Inferior parietal cortex (tissue), 1 donor: Measurements from ENCODE around the gene CHPF.
A peak's percentile ranks its signal among the peaks of the same experiment; 100 is the strongest.

Experiments
- DNase-seq: peaks from one replicate; pipeline ENCODE4 v3.0.0-alpha.2; 2016; ENCODE audit errors: extremely low spot score

The CHPF gene, protein sequence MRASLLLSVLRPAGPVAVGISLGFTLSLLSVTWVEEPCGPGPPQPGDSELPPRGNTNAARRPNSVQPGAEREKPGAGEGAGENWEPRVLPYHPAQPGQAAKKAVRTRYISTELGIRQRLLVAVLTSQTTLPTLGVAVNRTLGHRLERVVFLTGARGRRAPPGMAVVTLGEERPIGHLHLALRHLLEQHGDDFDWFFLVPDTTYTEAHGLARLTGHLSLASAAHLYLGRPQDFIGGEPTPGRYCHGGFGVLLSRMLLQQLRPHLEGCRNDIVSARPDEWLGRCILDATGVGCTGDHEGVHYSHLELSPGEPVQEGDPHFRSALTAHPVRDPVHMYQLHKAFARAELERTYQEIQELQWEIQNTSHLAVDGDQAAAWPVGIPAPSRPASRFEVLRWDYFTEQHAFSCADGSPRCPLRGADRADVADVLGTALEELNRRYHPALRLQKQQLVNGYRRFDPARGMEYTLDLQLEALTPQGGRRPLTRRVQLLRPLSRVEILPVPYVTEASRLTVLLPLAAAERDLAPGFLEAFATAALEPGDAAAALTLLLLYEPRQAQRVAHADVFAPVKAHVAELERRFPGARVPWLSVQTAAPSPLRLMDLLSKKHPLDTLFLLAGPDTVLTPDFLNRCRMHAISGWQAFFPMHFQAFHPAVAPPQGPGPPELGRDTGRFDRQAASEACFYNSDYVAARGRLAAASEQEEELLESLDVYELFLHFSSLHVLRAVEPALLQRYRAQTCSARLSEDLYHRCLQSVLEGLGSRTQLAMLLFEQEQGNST

DNA sequence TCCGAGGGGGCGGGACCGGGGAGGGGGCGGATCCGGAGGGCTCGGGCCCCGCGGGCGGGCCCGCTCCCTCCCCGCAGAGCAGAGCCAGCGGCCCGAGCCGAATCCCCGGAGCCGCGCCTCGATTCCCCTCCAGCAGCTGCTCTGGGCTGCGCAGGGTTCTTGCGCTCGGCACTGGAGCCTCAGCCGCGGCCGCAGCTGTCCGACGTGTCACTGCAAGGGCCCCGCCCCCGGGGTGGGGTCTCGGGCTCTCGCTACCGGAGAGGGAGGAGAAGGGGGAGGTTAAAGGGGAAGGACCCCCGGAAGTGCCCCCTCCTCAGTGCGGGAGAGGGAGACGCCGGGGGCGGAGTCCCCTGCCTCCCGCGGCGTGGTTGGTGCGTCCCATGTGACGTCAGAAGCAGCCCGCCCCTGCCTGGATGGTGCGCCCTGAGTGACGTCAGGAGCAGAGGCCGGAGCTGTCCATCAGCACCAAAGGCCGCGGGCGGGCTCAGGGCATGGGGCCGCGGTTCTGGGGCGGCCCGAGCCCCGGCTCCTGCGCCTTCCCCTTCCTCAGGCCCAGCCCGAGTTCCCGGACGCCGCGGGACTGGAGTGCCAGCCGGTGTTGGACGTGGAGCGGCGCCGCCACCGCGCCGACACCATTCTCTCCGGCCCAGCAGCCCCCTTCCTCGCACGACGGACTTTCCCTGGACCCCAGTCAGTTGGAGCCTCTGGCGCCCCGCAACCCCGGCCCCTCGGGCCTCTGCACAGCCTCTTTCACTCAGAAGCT, at the start of gene CHPF, which contains the start of gene TMEM198:
CHPF (minus strand) TSS at position 214 of the 763 bp plus-strand sequence. CDS start 271 bp downstream, outside the sequence.
TMEM198 (plus strand) TSS at position 433 of the 763 bp plus-strand sequence. CDS start 700 bp downstream, outside the sequence.
- peak; percentile 96 for DNase-seq

DNA sequence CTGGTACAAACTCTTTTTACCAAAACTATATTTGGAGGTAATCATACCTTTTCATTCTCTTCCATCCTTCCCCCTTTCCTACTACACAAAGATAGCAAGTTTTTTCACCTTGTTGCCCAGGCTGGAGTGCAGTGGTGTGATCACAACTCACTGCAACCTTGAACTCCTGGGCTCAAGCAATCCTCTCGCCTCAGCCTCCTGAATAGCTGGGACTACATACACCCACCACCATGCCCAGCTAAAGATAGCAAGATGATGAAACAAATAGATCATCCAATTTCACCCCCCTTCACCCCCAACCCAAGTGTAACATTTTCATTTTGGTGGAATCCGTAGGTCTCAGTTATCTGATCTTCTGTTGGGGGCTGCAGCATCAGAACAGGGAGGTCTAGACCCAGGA, 49.5 kb upstream of the CHPF start:
- no peak for DNase-seq

DNA sequence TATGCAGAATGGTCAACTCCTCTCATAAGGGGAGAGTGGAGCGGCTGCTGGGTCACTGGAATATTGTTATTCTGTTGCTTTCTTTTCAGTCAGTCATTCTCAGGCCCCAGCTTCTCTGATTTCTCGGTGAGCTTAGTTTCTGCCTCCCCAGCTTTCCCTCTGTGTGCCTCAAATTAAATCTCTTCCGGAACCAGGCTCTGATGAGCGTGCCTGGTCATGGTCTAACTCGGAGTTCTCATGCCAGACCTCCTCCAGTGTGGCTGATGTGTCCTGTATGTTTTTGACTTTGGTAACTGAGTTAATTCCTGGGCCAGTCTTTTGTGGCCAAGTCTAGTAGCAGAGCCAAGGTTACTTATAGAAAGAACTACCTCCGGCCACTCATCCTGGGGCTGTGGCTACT, 49.1 kb upstream of the CHPF start:
- no peak for DNase-seq

DNA sequence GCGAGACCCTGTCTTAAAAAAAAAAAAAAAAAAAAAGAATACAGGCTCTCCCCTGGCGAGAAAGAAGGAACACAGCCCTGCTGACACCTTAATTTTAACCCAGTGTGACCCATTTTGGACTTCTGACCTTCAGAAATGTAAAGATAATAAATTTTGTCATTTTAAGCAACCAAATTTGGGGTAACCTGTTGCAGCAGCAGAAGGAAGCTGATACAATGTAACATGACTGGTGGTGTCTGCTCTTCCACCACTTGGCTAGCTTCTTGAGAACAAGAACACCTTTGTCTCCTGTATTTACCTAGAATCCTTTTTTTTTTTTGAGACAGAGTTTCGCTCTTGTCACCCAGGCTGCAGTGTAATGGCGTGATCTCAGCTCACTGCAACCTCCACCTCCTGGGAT, 47.5 kb upstream of the CHPF start:
- no peak for DNase-seq

DNA sequence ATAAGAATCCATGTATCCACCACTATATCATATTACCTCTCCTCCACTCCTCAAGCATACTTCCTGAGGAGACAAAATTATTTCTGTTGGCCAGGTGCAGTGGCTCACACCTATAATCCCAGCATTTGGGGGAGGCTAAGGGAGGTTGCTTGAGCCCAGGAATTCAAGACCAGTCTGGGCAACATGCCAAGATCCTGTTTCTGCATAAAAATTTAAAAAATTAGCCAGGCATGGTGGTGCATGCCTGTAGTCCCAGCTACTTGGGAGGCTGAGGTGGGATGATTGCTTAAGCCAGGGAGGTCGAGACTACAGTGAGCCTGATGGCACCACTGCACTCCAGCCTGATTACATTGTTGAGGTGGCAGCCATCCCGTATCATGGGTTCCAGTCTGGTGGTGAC, 37.7 kb upstream of the CHPF start:
- DNase-seq = no peak

DNA sequence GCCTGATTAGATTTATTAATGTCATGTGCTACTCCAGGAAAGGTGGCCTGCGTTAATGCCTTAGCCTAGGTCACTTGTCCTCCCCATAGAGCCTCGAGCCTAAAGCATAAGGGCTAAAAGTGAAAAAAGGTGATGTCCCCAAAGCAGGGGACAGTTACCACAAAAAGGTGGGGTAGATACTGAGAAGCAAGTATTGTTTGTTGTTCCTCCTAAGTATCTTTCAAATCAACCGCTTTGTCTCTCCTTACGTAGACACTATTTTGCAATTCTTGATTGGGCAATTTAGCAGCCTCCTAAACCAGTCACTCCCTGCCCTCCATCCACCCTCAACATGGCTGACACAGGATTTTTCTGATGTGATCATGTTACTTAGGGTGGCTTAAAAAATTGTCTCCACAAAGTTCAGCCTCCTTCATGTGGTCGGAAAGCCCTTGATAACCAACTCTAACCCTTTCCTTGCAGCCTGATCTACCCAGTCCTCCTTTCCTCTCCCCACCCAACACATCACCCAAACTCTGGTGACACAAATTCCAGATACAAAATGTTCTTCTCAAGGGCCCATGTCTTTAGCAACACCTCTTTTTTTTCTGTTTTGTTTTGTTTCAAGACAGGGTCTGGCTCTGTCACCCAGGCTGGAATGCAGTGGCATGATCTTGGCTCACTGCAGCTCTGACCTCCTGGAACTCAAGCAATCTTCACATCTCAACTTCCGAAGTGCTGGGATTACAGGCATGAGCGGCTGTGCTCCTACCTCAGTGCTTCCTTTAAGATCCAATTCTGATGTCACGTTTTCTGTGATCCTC, 35.4 kb upstream of the CHPF start:
- no peak for DNase-seq

DNA sequence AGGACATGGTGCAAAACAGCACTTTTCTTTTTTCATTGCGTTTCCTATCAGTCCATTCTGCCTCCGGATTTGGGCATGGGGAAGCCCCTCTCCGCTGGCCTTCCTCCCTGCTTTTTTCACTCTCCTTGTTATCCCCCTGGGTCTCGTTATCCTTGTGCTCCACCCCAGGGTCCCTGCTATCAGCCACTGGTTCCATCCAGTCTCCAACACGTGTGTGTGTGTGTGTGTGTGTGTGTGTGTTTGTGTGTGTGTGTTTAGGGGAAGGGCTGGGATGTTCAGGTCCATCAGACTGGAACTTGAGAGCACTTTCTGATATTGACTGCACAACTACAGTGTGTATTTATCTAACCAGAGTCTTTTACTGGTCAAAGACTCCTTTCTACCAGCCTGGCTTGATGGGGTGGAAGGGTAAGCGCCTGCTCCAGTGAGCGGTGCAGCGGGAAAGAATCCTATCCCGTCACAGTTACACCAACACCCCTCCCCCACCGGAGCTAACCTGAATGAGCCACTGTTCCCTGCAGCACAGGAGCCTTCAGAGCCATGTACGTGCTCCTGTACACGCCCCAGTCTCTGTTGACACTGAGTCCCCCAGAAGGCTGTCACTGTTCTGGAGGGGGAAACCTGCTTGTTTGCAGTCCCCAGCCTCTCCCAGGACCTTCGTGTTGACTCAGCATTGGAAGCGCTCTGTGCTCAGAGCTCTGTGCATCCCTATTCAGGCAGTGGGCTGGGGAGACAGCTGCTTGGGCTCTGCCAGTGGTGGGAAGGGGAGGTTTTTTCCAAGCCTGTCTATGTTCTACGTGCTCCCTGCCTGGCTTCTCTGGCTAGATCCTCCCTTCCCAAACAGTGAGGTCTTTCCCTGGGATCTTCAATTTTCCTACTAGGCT, 33.1 kb upstream of the CHPF start:
- no peak for DNase-seq

DNA sequence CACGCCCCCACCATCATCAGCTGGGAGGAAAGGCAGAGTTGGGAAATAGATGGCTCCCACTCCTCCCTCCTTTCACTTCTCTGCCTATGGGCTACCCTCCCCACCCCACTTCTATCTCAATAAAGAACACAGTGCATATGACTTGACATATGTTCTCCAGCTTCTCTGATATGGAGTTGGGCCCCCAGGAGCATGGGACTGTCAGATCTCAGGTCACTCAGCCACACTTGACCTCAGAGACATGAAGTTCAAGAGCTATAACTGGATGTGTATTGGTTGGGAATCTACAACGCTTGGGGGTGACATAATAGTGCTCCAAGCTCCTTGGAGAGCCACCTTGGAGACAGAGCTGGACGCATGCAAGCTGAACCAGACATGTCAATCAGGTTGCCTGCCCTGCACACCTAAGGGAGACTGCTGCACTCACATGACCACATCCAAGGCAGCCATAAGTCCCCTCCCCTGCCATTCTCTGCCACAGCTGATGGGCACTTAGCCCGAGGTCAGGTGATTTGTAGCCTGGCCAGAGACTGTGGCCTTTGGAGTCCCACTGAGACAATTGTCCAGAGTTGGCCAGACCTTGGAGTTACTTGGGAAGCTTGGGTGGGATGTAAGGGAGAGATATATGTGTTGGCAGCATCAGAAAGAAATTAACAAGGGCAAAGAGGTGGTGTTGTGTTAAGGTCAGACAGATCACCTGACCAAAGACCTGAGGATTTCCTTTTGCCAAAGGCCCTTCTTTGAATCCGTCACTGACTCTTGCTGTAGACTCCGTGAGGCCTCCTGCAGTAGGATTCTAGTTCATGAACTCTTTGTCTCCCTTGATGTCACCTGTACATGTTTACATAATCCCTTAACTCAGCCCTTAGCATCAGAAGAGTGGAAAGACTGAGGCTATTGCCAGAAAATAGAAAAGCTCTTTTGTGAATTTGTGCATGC, 32.2 kb upstream of the CHPF start:
- no peak for DNase-seq

DNA sequence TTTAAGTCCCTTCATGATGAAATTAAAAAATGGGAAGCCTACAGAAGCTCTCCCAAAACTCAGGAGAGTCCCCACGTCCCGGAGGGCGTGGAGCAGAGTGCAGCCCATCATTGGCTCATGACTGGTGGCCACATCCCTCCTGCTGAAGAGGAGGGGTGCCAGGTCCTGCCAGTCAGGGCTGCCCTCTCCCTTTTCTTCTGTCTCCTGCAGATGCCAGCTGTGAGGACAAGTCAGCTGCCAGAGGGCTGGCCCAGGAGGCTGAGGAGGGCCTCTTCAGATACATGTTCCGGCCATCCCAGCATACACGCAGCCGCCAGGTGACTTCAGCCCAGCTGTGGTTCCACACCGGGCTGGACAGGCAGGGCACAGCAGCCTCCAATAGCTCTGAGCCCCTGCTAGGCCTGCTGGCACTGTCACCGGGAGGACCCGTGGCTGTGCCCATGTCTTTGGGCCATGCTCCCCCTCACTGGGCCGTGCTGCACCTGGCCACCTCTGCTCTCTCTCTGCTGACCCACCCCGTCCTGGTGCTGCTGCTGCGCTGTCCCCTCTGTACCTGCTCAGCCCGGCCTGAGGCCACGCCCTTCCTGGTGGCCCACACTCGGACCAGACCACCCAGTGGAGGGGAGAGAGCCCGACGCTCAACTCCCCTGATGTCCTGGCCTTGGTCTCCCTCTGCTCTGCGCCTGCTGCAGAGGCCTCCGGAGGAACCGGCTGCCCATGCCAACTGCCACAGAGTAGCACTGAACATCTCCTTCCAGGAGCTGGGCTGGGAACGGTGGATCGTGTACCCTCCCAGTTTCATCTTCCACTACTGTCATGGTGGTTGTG, 31.1 kb upstream of the CHPF start:
- DNase-seq = no peak

DNA sequence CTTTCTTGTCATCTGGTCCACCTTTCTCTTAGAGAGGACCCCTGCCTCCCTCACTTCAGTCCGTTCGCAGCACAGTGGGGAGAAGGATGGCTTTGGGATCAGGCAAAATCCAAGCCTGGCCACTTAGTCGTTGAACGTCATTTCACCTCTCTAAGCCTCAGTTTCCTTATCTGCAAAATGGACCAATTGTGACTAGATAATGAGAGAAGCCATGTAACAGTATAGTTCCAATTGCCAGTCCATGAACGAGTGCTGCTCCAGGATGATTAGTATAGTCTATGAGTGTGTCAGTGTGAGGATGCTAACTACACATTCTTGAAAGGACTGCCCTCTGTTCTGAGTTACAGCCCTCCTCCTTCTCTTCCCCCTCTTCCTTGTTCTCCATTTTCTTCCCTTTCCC, 29.6 kb upstream of the CHPF start:
- DNase-seq = no peak

DNA sequence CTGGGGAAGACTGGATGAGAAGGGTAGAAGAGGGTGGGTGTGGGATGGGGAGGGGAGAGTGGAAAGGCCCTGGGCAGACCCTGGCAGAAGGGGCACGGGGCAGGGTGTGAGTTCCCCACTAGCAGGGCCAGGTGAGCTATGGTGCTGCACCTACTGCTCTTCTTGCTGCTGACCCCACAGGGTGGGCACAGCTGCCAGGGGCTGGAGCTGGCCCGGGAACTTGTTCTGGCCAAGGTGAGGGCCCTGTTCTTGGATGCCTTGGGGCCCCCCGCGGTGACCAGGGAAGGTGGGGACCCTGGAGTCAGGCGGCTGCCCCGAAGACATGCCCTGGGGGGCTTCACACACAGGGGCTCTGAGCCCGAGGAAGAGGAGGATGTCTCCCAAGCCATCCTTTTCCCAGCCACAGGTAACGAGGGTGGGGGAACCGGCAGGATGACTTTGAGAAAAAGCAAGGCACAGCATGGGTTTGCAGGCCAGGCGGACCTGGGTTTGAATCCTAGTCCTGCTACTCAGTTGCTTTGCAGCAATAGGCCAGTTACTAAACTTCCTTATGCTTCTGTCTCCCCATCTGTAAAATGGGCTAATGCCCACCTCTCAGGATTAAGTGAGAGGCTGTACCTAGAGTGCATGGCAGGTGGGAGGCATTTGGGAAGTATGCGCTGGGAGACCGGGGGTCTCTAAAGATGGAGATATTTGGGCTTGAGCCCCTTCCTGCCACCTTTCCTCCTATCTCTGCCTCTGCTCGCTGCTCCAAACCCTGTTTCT, 28.8 kb upstream of the CHPF start, which contains the start of gene INHA:
INHA (plus strand) TSS at position 74 of the 765 bp plus-strand sequence; CDS start at position 139, 65 bp downstream.
- DNase-seq = no peak

DNA sequence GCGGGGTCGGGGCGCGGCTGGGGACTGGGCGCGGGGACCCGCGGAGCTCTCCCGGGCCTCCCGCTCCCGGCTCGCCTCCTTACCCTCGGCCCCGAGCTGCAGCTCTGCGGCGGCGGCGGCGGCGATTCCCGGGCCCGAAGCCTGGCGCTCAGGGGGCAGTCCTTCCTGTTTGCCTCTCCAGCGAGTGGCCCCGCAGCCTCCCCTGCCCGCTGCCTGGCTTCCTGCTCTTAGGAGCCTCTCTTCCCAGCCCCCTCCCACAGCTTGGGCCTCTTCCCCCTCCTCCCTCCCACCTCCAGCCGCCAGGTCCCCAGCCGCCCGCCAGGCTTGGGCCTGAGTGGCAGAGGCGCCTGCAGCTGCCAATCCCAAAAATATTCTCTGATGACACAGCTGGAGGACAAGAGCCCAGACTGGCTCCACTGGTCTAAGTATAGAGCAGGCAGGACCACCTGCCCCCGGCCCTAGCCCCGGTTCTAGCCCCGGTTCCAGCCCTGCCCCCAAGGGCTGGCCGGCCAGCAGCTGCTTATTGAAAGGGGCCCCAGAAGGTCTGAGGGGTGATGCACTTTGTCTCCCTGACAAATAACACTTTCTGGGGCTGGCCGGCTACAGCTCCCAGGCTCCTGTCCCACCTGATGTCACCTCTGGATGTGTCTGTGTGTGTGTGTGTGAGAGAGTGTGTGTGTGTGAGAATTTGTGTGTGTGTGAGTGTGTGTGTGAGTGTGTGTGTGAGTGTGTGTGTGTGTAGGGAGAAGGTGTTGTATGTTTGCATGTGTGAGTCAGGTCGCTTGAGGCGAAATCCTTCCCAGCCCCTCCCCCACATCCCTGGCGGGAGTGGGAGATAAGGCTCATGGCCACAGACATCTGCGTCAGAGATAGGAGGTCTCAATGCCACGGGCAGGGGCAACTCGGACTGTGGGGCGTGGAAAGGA, 28.0 kb upstream of the CHPF start, which contains the start of gene OBSL1:
OBSL1 (minus strand) TSS at position 229 of the 926 bp plus-strand sequence. CDS start 307 bp downstream, outside the sequence.
- DNase-seq = peak; percentile 23

DNA sequence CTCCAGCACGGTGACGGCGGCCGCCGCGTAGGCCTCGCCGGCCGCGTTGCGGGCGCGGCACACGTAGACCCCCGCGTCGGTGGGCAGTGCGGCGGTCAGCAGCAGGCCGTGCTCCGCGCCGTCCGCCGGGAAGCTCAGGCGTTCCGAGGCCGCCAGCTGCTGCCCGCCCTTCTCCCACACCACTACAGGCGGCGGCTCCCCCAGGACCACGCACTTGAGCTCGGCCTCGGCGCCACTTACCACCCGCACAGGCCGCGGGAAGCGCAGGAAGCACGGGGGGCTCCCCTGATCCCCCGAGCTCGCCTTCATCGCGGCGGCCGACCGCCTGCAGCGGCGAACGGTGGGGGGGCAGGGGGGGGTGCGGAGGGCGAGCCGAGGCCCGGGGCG, 27.3 kb upstream of the CHPF start:
- no peak for DNase-seq

DNA sequence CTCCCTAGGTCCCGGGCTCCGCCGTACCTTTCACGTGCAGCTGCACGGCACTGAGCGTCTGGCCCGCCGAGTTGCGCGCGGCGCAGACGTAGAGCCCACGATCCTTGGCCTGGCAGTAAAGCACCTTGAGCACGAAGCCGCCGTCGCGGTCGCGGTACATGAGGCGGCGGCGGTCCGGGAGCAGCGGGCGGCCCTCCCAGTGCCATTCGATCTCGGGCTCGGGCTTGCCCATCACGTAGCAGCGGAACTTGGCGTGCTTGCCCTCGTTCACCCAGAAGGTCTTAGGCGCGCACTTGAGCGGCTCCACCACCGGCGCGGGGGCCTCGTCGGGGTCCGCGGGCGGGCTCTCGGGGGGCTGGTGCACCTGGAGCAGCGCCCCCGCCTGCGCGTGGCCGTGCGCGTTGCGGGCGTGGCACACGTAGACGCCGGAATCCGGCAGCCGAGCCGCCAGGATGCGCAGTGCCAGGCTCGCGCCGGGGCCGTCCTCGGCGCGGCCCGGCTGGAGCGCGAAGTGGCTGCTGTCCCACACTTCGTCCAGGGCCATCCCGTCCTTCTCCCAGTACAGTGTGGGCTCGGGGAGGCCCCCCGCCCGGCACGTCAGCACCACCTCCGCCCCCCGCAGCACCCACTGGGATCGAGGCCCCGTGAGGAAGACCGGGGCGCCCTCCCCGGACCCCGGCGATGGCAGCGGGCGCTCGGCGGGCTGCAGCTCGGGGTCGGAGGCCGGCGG, 26.8 kb upstream of the CHPF start:
- DNase-seq = no peak

DNA sequence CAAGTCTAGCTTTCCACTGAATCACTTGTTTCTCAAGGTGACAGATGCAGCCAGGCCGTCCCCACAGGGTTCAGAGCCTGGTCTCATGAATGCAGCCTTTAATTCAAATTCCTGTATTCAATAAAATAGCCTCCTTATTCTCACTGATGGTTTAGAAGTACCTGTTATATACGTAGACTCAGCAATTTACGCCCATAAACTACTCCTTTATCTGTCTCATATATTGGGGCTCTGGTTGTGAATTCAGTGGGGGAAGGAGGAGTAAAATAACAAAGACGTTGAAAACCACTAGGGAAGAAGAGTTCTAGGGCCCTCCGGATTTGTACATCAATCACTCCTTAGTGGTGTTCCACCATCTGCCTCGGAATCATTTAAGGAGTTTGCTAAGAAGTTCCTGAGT, 26.0 kb upstream of the CHPF start:
- DNase-seq = no peak
